NB4 (cell line): ENCODE data around the gene CHST11.

Source experiments
- MAX ChIP-seq: IDR thresholded peaks from 2 replicates; pipeline ENCODE4 v1.6.1; 2011; ENCODE audit warnings: low read depth, low read length
- MYC ChIP-seq: IDR thresholded peaks from 2 replicates; pipeline ENCODE4 v1.6.1; 2011; ENCODE audit warnings: low read depth, low read length
- POLR2A ChIP-seq: IDR thresholded peaks from 2 replicates; pipeline ENCODE4 v1.6.1; 2011; ENCODE audit warnings: mild to moderate bottlenecking; ENCODE audit not compliant: insufficient read length; ENCODE audit errors: extremely low read depth
- TF ChIP-seq, protein P1 (sequence below): IDR thresholded peaks from one replicate; pipeline ENCODE4 v1.5.1; 2012; ENCODE audit warnings: low read depth, low read length

- no peak for TF ChIP-seq POLR2A
- TF ChIP-seq, protein P1, sequence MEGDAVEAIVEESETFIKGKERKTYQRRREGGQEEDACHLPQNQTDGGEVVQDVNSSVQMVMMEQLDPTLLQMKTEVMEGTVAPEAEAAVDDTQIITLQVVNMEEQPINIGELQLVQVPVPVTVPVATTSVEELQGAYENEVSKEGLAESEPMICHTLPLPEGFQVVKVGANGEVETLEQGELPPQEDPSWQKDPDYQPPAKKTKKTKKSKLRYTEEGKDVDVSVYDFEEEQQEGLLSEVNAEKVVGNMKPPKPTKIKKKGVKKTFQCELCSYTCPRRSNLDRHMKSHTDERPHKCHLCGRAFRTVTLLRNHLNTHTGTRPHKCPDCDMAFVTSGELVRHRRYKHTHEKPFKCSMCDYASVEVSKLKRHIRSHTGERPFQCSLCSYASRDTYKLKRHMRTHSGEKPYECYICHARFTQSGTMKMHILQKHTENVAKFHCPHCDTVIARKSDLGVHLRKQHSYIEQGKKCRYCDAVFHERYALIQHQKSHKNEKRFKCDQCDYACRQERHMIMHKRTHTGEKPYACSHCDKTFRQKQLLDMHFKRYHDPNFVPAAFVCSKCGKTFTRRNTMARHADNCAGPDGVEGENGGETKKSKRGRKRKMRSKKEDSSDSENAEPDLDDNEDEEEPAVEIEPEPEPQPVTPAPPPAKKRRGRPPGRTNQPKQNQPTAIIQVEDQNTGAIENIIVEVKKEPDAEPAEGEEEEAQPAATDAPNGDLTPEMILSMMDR, result no peak
- no peak for TF ChIP-seq MYC
- TF ChIP-seq MAX, result 0 out of 2 replicates have a peak, but pooled peaks have one; percentile 11
Measured at GRCh38 chr12:104670439-104671408, 214.0 kb downstream of the CHST11 start.
